ENCODE measurements around the gene PIAS4. TPM values are rescaled to one million over a fixed set of nuclear protein-coding genes. Genes with fewer than 3 reads are reported as not detected.

PIAS4 gene
- total RNA-seq, 1 donor from 2014 or later = 29.7 TPM

DNA sequence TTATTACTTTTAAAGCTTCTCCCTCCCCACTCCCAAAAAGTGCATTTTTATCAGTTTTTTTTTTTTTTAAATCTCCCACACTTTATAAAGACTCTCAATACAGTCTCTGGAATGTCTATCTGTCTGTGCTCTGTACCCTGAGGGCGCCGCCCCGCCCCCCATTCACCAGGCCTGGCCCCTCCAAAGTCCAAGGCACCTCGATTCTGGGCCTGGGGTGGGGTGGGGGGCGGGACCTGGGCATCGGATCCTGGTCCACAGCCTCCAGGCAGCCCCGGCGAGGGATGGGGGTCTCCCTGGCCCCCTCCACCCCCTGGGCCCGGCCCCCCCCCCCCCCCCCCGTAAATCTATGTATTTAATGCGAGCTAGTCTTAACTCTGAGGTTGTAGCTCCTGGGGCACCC lies 35.9 kb downstream of the PIAS4 start:
- Mint-ChIP-seq H3K4me1 (ENCODE audit: low read depth) (no peaks in the 10 kb centered on the region), H3K36me3 (ENCODE audit: low read depth) (peaks cover 5% of the 10 kb centered on the region), H3K9me3 (ENCODE audit: low read depth) (no peaks in the 10 kb centered on the region), H3K27me3 (ENCODE audit: low read depth) (no peaks in the 10 kb centered on the region), H3K4me3 (ENCODE audit: unreplicated experiment) (no peak overlapping the region), H3K27ac (ENCODE audit: unreplicated experiment) (no peak overlapping the region)
- TF ChIP-seq, protein P1, sequence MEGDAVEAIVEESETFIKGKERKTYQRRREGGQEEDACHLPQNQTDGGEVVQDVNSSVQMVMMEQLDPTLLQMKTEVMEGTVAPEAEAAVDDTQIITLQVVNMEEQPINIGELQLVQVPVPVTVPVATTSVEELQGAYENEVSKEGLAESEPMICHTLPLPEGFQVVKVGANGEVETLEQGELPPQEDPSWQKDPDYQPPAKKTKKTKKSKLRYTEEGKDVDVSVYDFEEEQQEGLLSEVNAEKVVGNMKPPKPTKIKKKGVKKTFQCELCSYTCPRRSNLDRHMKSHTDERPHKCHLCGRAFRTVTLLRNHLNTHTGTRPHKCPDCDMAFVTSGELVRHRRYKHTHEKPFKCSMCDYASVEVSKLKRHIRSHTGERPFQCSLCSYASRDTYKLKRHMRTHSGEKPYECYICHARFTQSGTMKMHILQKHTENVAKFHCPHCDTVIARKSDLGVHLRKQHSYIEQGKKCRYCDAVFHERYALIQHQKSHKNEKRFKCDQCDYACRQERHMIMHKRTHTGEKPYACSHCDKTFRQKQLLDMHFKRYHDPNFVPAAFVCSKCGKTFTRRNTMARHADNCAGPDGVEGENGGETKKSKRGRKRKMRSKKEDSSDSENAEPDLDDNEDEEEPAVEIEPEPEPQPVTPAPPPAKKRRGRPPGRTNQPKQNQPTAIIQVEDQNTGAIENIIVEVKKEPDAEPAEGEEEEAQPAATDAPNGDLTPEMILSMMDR (IDR thresholded peaks at IDR 0.05) = no peak
- no peak for DNase-seq (ENCODE audit: low spot score)

GRCh38 chr19:4043966-4044715 lies 36.6 kb downstream of the PIAS4 start:
- H3K4me3 Mint-ChIP-seq (ENCODE audit: unreplicated experiment) = no peak overlapping the region
- H3K4me1 Mint-ChIP-seq (ENCODE audit: low read depth) = no peaks in the 10 kb centered on the region
- TF ChIP-seq, protein P1 (IDR thresholded peaks at IDR 0.05) = no peak
- DNase-seq (ENCODE audit: low spot score) = no peak
- peaks cover 5% of the 10 kb centered on the region for H3K36me3 Mint-ChIP-seq (ENCODE audit: low read depth)
- no peaks in the 10 kb centered on the region for H3K9me3 Mint-ChIP-seq (ENCODE audit: low read depth)
- H3K27ac Mint-ChIP-seq (ENCODE audit: unreplicated experiment) = no peak overlapping the region
- H3K27me3 Mint-ChIP-seq (ENCODE audit: low read depth) = no peaks in the 10 kb centered on the region

GRCh38 chr19:4044990-4045465 lies 37.5 kb downstream of the PIAS4 start:
- H3K4me1 Mint-ChIP-seq (ENCODE audit: low read depth) = no peaks in the 10 kb centered on the region
- TF ChIP-seq, protein P1 (IDR thresholded peaks at IDR 0.05) = no peak
- H3K27me3 Mint-ChIP-seq (ENCODE audit: low read depth) = no peaks in the 10 kb centered on the region
- no peaks in the 10 kb centered on the region for H3K9me3 Mint-ChIP-seq (ENCODE audit: low read depth)
- DNase-seq (ENCODE audit: low spot score) = no peak
- no peak overlapping the region for H3K4me3 Mint-ChIP-seq (ENCODE audit: unreplicated experiment)
- H3K27ac Mint-ChIP-seq (ENCODE audit: unreplicated experiment) = no peak overlapping the region
- H3K36me3 Mint-ChIP-seq (ENCODE audit: low read depth) = peaks cover 5% of the 10 kb centered on the region

GRCh38 chr19:4045597-4046361 lies 38.2 kb downstream of the PIAS4 start:
- DNase-seq (ENCODE audit: low spot score) = no peak
- H3K36me3 Mint-ChIP-seq (ENCODE audit: low read depth) = peaks cover 7% of the 10 kb centered on the region
- no peaks in the 10 kb centered on the region for H3K9me3 Mint-ChIP-seq (ENCODE audit: low read depth)
- no peak overlapping the region for H3K27ac Mint-ChIP-seq (ENCODE audit: unreplicated experiment)
- H3K4me3 Mint-ChIP-seq (ENCODE audit: unreplicated experiment) = no peak overlapping the region
- TF ChIP-seq, protein P1 (IDR thresholded peaks at IDR 0.05) = no peak
- no peaks in the 10 kb centered on the region for H3K4me1 Mint-ChIP-seq (ENCODE audit: low read depth)
- no peaks in the 10 kb centered on the region for H3K27me3 Mint-ChIP-seq (ENCODE audit: low read depth)

- peaks cover 4% of the 10 kb centered on the region for H3K4me1 Mint-ChIP-seq (ENCODE audit: low read depth)
- peaks cover 11% of the 10 kb centered on the region for H3K36me3 Mint-ChIP-seq (ENCODE audit: low read depth)
- H3K9me3 Mint-ChIP-seq (ENCODE audit: low read depth) = no peaks in the 10 kb centered on the region
- H3K4me3 Mint-ChIP-seq (ENCODE audit: unreplicated experiment) = no peak overlapping the region
- no peak for DNase-seq (ENCODE audit: low spot score)
- no peaks in the 10 kb centered on the region for H3K27me3 Mint-ChIP-seq (ENCODE audit: low read depth)
- H3K27ac Mint-ChIP-seq (ENCODE audit: unreplicated experiment) = no peak overlapping the region
- TF ChIP-seq, protein P1 (IDR thresholded peaks at IDR 0.05) = no peak
Measured at GRCh38 chr19:4046362-4046691, 38.8 kb downstream of the PIAS4 start.

Measured in chondrocyte (in vitro differentiated cells).